H1 (cell line): ENCODE results near the gene ABL1.

Experiments used
- CEBPB ChIP-seq: IDR thresholded peaks from 2 replicates; pipeline ENCODE4 v1.6.1; 2012; ENCODE audit warnings: low read depth, low read length
- CREB1 ChIP-seq: IDR thresholded peaks from 2 replicates; pipeline ENCODE4 v1.6.1; 2012; ENCODE audit warnings: inconsistent platforms
- CTCF ChIP-seq, 3 experiments: IDR thresholded peaks; 1 replicate in 2 of 3; 2 replicates in 1 of 3; pipeline versions ENCODE4 v1.5.1 to v1.6.1; 2011; ENCODE audit warnings: low read length in 3 of 3, mild to moderate bottlenecking in 3 of 3, inconsistent platforms in 2 of 3, low read depth in 1 of 3, moderate library complexity in 1 of 3; ENCODE audit not compliant: insufficient read depth in 1 of 3; ENCODE audit errors: control extremely low read depth in 1 of 3
- EZH2 ChIP-seq: fragments of 200-600 bp; sonication (generic); IDR thresholded peaks from 2 replicates; pipeline ENCODE4 v1.7.1; 2012; ENCODE audit warnings: low read depth, mild to moderate bottlenecking, moderate library complexity, low read length, inconsistent platforms; ENCODE audit not compliant: severe bottlenecking
- GTF2F1 ChIP-seq: IDR thresholded peaks from 2 replicates; pipeline ENCODE4 v1.6.1; 2012; ENCODE audit warnings: low read depth, low read length, improper control_type of control experiment, borderline replicate concordance
- HDAC6 ChIP-seq: IDR thresholded peaks from one replicate; pipeline ENCODE4 v1.7.1; 2012; ENCODE audit warnings: low read depth, mild to moderate bottlenecking, inconsistent platforms, low read length, moderate library complexity
- POLR2A ChIP-seq, 2 experiments: IDR thresholded peaks; 1 replicate in 1 of 2; 2 replicates in 1 of 2; pipeline ENCODE4 v1.6.1; 2011; ENCODE audit warnings: low read depth in 2 of 2, low read length in 2 of 2, mild to moderate bottlenecking in 2 of 2; ENCODE audit errors: control extremely low read depth in 1 of 2
- POLR2AphosphoS5 ChIP-seq: IDR thresholded peaks from 2 replicates; pipeline ENCODE4 v1.6.1; 2011; ENCODE audit warnings: low read depth, low read length
- RAD21 ChIP-seq, 2 experiments: IDR thresholded peaks in 1 of 2; conservative IDR thresholded peaks in 1 of 2; 2 replicates each; pipeline ENCODE4 v1.6.1; 2011; ENCODE audit warnings: low read depth in 2 of 2, low read length in 2 of 2, improper control_type of control experiment in 1 of 2, inconsistent platforms in 1 of 2, mild to moderate bottlenecking in 1 of 2, moderate library complexity in 1 of 2
- RBBP5 ChIP-seq: IDR thresholded peaks from 2 replicates; pipeline ENCODE4 v1.7.1; 2012; ENCODE audit warnings: low read depth, mild to moderate bottlenecking, inconsistent platforms, low read length, moderate library complexity, borderline replicate concordance
- RXRA ChIP-seq: IDR thresholded peaks from 2 replicates; pipeline ENCODE4 v1.6.1; 2011; ENCODE audit warnings: low read depth, mild to moderate bottlenecking, low read length, moderate library complexity; ENCODE audit not compliant: insufficient read depth
- SUZ12 ChIP-seq: fragments of 200-600 bp; sonication (generic); IDR thresholded peaks from 2 replicates; pipeline ENCODE4 v1.6.1; 2012; ENCODE audit warnings: mild to moderate bottlenecking, inconsistent platforms, low read length, moderate library complexity, mixed read lengths
- YY1 ChIP-seq: IDR thresholded peaks from 2 replicates; pipeline ENCODE4 v1.6.1; 2011; ENCODE audit warnings: low read depth, mild to moderate bottlenecking, low read length

- TF ChIP-seq CREB1: no peak
- no peak for TF ChIP-seq EZH2
- no peak for TF ChIP-seq RAD21 (IDR thresholded peaks at IDR 0.05 in 1 of 2, conservative IDR thresholded peaks at IDR 0.05 in 1 of 2; ENCODE audit: low read depth in 2 of 2, low read length in 2 of 2)
- TF ChIP-seq HDAC6: no peak
- TF ChIP-seq CEBPB: no peak
- TF ChIP-seq POLR2AphosphoS5: no peak
- no peak for TF ChIP-seq CTCF (IDR thresholded peaks at IDR 0.05; ENCODE audit: control extremely low read depth in 1 of 3, insufficient read depth in 1 of 3, low read depth in 1 of 3, low read length in 3 of 3)
- TF ChIP-seq POLR2A (IDR thresholded peaks at IDR 0.05; ENCODE audit: control extremely low read depth in 1 of 2, low read depth in 2 of 2, low read length in 2 of 2): no peak
- no peak for TF ChIP-seq RXRA
- no peak for TF ChIP-seq SUZ12
- no peak for TF ChIP-seq RBBP5
- no peak for TF ChIP-seq YY1
- no peak for TF ChIP-seq GTF2F1
These were observed 4.4 kb downstream of the ABL1 start for GRCh38 chr9:130839132-130840111.
